ENCODE data around the gene KIAA1328.

KIAA1328 gene

DNA sequence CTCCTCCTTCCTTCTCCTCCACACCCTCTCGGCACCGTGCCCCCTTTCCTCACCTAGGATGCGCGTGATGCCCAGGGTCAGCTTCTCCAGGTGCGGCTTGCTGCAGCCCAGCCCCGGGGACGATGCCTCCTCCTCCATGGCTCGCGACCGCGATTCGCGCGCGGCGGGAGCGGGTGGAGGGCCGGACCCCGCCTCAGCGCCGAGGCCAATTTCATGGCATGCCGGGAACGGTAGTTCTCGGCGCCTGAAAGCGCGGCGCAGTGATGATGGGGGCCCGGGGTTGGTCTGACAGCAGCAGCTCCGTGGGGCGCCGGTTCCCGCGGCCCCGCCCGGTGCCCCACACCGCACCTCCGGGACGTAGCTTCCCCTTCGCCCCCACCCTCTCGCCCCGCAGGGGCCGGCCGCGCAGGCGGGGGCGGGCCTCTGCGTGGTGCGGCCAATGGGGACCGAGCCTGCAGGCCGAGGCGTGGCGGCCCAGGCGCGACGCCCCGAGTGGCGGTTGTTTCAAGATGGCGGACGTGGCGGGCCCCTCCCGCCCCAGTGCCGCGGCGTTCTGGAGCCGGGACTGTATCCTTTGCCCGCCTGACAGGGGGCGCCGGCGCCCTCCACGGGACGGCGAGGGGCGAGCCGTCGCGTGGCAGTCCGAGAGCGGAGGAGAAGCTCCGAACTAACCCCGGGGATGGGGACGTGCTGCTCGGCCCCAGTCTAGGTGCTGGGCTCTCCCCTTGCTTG, at the start of gene KIAA1328, which contains the start of gene TPGS2:
KIAA1328 (plus strand) TSS at position 498 of the 732 bp plus-strand sequence; CDS start at position 510, 12 bp downstream.
TPGS2 (minus strand) TSS at position 373 of the 732 bp plus-strand sequence; CDS start at position 138, 235 bp downstream.
- DNase-seq: peak; percentile 90

DNA sequence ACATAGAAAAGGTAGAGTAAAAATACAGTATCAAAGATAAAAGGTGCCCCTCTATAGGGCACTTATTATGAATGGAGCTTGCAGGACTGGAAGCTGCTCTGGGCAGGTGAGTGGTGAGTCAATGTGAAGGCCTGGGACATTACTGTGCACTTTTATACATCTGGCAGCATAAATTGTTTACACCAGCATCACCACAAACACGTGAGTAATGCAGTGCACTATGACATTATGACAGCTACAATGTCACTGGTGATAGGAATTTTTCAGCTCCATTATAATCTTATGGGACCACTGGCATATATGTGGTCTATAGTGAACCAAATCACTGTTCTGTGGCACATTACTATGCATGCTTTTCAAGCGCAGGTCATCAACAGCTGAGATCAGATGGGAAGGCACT, 48.2 kb upstream of the KIAA1328 start:
- no peak for DNase-seq

DNA sequence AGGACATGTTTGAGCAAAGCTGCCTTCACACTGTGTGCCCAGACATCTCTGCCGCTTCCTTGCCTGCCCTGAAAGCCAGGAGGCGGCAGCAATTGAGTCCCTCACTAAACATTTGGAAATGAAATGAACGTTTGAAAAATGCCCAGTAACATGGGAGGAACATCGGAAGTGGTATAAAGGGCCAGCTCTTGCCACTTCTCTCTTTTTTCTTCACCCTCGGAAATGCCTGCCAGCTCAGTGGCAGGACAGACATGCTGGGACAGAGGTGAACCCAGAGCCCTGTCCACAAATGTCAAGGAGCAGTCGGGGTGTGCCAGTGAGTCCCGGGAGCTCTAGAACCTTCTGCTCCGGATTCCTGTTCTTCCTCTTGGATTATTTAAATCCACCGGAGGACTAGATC, 46.2 kb upstream of the KIAA1328 start:
- no peak for DNase-seq

DNA sequence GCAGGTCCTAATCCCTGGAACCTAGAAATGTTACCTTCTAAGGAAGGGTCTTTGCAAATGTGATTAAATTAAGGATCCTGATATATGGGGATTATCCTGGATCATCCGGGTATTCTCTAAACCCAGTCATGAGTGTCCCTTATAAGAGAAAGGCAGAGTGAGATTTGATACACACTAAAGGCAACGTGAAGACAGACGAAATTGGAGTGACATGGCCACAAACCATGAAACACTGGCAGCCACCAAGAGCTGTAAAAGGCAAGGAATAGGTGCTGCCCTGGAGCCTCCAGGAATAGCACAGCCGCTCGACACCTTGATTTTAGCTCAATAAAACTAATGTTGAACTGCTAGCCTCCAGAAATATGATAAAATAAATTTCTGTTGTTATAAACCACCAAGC, 45.1 kb upstream of the KIAA1328 start:
- peak; percentile 76 for DNase-seq

DNA sequence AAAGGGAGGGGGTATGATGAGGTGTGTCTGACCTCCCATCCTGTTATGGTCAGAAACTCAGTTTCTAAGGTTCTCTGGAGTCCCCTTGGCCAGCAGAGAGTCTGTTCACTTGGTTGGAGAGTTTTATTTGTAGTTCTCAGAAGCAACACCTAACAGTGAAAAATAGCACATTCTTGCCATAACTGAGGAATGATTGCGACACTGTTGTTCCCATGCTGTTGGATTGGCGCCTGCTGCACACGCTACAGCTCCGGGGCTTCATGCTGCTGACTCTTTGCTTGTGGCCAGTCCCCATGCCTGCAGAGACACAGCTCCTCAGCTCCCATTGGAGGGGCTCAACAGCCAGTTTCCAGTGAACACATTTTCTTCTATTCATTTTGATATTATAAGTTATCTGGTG, 42.2 kb upstream of the KIAA1328 start:
- no peak for DNase-seq

DNA sequence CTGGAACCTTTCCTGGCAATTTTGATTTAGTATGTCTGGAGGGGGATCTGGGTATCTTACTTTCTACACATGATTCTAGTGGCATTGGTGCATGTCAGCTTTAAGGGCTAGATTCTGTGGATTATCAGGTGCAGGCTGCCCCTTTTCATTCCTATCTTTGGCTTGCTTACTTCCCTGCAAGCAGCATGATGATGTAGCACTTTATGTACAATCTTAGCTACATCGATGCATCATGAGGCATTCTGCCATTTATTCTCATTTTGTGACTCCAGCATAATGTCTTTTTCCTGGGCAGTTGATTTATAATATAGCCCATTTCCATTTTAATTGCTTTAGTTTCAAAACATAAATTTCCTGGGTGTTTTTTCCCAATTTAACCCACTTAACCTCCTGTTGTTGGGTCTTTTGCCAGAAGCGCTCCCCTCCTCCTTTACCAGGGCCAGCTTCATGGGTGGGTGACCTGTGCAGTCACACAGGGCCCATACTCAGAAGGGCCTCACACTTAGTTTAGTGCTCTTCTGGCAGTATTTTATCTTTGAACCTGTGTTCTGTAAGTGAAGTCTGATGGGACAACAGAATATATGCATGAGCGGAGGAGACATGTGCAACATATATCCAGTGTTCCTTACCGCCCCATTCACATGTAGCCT, 36.2 kb upstream of the KIAA1328 start:
- no peak for DNase-seq

DNA sequence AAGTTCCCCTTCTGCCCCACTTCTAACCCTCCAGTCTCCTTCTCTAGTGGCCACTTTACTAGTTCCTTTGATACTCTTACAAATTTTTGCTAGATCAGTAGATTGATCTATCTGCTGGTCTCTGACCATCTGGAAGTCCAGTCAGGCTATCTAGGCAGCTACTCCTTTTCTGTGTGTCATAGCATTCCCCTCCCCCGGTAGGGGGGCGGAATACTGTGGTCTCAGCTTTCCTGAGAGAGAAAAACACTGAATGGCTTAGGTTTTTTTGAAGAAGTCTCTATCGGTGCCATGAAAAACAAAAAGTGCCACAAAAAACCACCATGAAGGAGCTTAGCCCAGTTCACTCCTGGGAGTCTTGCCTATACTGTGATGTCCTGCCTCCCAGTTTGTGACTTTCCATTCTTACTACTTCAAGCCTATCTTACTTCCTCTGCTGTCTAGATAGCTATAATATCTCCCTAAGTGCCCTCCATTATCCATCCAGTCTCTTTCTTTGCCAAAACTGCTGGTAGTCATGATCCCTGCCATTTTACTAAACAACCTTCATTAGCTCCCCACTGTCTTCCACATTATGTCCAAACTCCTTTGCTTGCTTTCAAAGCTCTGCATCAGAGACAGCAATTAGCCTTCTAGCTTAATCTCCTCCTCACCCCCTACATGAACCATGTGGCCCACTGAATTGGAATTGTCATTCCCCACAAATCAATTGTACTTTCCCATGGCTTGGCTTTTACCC, 30.0 kb upstream of the KIAA1328 start:
- DNase-seq: no peak

DNA sequence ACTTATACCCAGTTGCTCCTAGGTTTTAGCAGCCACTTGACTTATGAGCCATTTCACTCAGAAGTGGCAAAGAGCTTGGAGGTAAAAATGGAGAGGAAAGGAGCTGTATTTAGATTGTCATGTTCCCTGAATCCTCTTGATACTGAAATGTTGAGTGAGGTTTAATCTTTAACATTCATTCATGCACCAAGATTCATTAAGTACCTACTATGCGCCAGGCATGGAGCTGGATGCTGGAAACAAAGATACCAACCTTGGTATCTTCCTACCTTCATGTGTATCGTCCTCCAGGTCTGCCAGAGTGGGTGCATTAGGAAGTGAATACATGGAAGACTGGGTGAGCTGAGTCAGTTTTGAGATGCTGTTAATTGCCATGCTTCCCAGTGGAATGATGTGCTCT, 23.8 kb upstream of the KIAA1328 start:
- no peak for DNase-seq

DNA sequence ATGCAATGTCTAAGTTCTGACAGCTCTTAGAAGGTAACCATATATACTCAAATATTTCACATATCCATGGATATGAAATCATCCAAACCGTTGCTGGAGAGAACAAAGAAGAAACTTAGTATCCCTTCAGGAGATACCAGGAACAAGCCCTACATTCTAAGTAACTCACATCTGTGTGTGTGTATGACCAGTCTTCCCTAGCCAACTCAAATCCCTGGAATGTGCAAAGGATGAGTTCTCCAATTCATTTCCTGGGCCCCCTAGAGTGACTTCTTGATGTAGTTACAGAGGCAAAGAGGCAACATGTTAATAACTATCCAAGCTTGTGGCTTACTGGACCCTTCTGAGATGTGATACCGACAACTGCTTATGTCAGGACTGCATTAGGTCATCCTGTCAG, 20.2 kb upstream of the KIAA1328 start:
- DNase-seq: no peak

DNA sequence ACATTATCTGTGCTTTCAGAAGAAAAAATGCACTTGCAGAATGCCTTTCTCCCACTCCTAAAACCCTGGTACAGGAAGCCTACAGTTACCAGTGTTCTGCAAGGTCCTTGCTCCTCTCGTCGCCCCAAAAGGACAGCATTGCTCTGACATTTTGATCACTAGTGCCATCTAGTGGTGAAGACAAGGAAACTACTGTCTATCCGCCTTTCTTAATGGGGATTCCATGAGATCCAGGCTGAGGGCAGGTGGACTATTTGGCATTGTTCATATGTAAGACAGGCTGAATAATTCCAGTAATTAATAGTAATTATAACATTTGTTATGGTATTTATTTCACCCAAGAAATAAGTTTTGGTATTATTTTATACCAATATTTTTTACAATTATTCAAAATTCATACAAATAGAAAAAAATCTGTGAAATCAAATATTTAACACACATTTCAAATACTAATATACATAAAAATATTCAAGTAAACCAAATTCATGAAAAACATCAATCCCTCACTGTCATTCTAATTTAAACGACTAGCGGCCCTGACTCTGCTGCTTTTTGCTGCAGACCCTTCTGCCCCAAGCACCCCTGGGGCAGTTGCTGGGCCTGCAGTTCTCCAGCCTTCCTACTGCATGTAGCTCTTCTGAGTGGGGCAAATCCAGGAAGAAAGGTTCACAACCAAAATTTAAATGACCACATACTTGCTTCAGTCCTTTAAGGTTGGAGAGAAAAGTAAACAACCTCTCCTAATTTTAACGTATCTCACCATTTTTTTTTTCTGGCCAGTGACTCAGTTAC, 19.1 kb upstream of the KIAA1328 start:
- DNase-seq: peak; percentile 83

DNA sequence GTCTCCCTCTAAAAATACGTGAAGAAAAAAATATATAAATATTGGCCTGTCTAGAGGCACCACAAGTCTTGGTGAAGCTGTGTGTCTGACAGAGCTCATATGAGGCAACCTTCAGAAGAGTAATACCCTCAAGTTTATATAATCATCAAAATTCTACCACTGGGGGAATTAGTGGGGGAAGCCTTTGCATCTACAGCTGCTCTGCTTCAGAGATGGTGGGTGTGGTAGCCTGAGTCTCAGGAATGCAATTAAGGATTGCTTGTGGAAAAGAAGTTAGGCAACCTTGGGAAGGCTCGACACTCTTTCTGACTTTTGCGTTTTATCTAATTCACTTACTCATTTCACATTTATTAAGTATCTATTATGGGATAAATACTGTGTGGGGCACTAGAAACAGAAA, 17.5 kb upstream of the KIAA1328 start:
- DNase-seq: no peak

DNA sequence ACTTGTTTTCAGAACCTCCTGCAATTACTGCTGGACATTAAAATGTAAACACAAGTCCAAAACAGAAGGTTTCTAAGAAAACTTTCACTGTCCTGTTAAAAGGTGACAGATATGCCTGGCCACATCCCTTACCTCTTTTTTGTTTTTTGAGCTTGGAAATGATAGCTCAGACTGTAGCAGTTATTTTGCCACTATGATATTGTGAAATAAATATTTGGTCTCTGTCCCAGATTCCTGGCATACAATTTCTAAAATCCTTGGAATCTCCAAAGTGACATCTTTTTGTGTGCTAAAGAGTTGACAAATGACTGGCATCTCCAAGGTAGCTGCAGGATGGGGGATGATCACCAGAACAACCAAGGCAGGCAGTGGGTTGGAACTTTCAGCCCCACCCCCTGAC, 17.0 kb upstream of the KIAA1328 start:
- DNase-seq: no peak

DNA sequence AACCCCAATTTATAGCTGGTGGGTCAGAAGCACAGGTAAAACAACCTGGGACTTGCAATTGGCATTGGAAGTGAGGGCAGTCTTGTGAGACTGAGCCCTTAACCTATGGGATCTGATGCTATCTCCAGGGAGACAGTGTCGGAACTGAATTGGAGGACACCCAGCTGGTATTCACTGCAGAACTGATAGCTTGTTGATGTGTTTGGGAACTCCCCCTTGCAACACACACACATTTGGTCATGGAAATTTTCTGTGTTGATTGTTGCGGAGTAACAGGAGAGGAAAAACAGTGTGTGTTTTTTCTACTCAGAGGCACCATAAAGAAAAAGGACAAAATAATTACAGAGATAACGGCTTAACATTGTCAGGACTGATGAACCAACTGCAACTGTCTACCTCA, 16.2 kb upstream of the KIAA1328 start:
- no peak for DNase-seq

DNA sequence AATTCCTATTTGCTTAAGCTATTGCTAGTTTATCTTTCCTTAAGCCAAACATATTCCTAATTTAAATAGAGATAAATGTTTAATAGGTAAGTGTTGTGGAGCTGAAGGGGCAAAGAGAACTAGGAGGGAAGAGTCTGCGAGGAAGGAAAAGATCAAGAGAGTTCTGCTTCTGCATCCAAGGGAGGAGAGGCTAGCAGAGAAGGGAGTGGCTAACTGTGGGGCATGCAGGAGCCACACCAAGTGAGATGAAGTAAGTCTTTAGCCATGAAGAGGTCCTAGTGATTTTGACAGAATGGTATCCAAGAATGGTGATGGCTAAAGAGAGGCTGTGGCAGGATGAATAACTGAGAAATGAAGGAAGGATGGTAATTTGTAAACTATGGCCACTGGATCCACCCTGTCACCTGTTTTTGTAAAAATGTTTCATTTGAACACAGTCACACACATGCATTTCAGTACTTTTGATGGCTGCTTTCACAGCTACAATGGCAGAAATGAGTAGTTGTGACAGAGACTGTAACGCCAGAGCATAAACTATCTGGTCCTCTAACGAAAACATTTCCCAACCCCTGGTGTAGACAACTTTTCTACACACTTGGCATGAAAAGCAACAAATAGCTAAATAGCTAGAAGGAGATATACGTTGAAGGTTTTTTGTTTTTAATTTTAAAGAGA, 15.7 kb upstream of the KIAA1328 start:
- DNase-seq: no peak

DNA sequence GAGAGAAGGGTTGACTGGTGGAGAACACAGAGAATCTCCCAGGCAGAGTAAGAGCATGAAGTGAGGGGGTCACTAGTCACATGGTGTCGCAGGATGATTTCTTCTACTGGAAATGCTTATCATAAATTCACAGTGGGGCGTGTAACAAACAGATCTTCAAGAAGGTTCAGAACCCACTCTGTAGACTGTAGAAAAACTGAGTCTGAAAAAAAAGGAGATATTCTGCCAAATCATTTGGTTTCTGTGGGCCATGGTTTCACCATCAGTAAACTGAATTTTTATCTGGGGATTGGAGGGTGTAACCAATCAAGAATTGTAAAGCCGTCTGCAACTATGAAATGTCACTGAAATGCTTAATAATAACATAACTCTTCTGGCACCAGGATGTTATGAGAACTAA, 15.1 kb upstream of the KIAA1328 start:
- DNase-seq: no peak

DNA sequence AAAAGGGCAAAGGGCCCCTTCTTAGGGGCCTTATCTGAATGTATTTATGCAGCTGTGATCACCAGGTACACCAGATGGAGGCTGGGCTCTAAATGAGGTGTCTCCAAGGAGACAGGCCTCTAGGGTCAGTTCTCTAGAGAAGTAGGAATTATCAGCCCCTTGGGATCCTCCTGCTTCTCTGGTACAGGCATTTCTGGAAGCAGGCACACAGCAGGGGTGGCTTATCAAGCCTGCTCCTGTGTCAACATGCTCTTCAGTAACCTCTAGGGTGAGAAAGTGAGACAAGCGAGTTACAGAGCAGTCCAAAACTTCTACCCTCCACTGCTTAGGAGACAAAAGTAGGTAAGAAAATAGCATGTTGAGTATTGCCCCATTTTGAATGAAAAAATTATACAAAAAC, 13.9 kb upstream of the KIAA1328 start:
- DNase-seq: peak; percentile 70

DNA sequence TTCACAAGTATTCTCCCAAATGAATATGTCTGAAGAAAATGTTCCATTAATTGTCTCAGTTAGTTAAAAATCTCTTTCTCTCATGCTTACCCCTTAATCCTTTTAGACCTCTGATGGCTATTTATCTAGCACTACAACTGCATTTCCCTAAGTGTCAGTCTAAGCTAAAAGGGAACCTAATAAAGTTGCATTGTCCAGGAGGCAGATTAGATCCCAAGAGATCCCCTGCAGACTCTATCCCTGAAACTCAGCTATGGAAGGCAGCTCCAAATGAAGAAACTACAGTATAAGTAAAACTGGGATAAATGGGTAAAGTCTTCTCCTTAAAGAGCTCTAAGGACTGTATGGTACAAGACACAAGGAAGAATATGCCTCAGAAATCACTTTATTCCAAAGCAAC, 12.8 kb upstream of the KIAA1328 start:
- peak; percentile 23 for DNase-seq

DNA sequence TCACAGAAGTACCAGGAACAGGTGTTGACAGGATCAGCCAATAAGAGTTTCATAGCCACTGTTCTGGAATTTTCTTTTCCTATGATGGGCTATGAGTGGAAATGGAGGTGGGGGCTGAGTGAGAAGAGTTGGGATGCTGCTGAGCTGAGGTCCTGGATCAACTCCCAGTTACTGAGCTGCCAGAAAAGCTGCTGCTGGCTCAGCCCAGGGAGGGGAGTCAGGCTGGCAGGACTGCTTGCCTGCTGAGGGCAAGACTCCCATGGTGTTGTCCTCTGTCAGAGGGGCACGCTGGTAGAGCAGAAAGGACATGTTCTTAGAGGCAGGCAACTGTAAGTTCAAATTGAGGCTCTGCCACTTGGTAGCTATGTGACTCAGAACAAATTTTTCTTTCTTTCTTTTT, 11.9 kb upstream of the KIAA1328 start:
- DNase-seq: no peak

DNA sequence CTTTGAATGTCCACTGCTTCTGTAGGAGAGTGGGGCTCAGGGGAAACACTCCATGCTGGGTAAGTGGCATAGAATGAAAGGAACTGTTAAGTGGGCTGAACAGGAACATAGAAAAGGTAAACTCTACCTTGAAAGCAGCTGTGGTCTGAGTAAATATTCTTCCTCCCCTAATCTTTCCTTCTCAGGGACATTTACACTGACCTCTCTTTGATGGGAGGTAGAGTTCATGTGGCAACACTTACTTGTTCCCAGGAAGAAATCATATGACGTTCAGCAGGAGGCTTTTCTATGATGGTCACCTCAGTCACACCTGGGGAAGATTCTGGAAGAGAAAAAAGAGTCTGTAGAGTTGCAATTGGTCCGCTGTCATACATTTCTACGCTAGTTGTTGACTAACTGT, 10.3 kb upstream of the KIAA1328 start:
- DNase-seq: no peak

DNA sequence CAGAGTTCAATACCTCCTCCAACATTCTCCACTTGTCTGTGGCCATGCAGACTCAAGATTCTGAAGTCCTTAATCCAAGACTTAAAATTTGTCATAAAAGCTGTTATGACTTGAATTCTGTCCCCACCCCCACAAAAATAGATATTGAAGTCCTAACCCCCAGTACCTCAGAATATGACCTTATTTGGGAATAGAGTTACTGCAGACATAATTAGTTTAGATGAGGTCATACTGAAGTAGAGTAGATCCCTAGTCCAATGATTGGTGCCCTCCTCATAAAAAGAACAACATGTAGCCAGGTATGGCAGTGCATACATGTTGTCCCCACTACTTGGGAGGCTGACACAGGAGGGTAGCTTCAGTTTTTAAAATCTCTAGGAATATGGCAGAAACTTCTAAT, 9.3 kb upstream of the KIAA1328 start:
- no peak for DNase-seq

DNA sequence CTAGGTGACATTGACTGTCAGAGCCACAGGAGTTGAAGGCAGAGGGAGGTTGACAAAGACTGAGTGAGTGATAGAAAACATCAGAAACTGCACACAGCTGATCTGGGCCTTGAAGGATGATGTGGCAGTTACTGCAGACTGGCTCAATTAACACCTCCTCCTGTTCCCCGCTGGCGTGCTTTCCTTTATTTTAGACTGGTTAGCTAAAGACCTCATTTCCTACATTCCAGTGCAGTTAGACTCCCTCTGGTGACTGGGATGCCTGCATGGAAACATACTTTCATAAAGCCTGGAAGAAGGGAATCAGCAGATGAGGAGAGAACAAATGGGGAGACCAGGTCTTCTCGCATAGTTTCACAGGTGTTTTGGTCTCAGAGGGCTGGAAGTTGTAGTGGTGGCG, 7.2 kb upstream of the KIAA1328 start:
- DNase-seq: no peak

DNA sequence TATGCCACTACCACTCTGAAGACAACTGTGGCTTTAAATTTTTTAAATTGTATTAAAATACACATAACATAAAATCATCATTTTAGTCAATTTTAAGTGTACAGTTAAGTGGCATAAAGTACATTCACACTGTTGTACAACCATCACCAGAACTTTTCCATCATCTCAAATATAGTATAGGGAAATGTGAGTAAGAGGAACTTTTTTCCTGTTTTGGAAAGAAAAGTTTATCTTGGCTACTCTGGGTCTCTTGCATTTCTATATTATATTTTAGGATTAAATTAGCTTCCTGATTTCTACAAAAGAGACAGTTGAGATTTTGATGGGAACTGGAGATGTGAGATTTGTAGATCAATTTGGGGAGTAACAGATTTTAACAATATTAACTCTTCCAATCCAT, 3.4 kb upstream of the KIAA1328 start:
- DNase-seq: no peak

DNA sequence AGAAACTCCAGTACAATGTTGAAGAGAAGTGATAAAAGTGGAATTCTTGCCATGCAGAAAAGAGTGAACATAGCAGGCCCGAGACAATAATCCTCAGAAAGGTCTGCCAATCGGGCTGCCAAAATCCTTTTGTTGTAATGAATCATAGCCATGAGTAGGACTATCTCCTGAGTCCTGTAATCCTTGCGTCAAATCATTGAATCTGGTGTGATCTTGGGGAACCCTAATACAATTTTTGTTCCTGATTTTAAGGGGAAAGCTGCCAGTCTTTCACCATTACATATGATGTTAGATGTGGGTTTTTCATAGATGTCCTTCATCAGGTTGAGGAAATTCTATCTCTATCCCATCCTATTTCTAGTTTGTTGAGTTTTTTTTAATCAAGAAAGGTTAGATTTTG, 2.4 kb upstream of the KIAA1328 start:
- no peak for DNase-seq

Data from NCI-H82 (cell line).